ENCODE measurements around the gene PLXNC1. TPM values are rescaled to one million over a fixed set of nuclear protein-coding genes. Genes with fewer than 3 reads are reported as not detected.

The PLXNC1 gene
- total and polyA plus RNA-seq, 9 of the 15 experiments (the other 6 are each of a cell fraction or from before 2014, with no cell fraction given): 0.08 to 0.87 (median 0.28) TPM

DNA sequence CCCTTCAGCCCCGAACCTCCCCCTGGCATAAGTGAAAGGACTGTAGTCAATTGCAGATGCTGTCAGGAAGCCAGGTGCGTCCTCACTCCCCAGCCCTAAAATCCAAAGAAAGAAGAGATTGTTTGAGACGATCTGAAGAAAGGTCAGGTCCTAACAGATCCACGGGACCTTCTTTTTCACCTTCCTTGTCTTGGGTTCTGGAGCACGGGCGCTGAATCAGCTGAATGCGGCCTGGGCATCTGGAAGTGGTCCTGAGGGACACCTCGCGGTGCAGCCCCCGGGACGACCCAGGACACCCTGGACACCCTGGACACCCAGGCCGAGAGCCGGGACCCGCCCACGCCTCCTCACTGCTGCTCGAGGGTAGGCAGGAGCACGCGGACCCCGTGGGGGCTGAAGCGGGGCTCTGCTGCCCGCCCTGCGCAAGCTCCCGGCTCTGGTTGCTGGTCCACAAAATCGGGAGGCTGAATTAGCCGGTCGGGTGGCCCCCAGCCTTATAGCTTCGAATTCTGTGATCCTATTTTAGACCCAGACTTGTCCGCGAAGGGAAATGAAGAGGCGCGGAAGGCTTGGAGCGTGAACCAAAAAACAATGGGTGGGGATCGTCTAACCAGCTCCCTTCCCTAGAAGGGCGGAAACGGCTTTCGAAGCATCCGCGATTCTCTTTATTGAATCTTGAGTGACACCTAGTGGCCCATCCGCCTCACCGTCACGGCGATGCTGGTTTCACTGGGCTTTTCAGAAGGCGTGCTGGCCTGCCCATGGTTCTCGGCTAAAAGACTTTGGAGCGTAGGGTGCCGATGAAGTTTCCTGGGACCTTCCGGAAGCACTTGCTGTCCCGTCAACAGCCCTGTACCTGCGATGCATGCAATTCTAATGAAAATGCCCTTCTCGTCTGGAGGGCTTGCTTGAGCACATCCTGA lies 46.4 kb upstream of the PLXNC1 start (continued):
- TF ChIP-seq, protein P1, sequence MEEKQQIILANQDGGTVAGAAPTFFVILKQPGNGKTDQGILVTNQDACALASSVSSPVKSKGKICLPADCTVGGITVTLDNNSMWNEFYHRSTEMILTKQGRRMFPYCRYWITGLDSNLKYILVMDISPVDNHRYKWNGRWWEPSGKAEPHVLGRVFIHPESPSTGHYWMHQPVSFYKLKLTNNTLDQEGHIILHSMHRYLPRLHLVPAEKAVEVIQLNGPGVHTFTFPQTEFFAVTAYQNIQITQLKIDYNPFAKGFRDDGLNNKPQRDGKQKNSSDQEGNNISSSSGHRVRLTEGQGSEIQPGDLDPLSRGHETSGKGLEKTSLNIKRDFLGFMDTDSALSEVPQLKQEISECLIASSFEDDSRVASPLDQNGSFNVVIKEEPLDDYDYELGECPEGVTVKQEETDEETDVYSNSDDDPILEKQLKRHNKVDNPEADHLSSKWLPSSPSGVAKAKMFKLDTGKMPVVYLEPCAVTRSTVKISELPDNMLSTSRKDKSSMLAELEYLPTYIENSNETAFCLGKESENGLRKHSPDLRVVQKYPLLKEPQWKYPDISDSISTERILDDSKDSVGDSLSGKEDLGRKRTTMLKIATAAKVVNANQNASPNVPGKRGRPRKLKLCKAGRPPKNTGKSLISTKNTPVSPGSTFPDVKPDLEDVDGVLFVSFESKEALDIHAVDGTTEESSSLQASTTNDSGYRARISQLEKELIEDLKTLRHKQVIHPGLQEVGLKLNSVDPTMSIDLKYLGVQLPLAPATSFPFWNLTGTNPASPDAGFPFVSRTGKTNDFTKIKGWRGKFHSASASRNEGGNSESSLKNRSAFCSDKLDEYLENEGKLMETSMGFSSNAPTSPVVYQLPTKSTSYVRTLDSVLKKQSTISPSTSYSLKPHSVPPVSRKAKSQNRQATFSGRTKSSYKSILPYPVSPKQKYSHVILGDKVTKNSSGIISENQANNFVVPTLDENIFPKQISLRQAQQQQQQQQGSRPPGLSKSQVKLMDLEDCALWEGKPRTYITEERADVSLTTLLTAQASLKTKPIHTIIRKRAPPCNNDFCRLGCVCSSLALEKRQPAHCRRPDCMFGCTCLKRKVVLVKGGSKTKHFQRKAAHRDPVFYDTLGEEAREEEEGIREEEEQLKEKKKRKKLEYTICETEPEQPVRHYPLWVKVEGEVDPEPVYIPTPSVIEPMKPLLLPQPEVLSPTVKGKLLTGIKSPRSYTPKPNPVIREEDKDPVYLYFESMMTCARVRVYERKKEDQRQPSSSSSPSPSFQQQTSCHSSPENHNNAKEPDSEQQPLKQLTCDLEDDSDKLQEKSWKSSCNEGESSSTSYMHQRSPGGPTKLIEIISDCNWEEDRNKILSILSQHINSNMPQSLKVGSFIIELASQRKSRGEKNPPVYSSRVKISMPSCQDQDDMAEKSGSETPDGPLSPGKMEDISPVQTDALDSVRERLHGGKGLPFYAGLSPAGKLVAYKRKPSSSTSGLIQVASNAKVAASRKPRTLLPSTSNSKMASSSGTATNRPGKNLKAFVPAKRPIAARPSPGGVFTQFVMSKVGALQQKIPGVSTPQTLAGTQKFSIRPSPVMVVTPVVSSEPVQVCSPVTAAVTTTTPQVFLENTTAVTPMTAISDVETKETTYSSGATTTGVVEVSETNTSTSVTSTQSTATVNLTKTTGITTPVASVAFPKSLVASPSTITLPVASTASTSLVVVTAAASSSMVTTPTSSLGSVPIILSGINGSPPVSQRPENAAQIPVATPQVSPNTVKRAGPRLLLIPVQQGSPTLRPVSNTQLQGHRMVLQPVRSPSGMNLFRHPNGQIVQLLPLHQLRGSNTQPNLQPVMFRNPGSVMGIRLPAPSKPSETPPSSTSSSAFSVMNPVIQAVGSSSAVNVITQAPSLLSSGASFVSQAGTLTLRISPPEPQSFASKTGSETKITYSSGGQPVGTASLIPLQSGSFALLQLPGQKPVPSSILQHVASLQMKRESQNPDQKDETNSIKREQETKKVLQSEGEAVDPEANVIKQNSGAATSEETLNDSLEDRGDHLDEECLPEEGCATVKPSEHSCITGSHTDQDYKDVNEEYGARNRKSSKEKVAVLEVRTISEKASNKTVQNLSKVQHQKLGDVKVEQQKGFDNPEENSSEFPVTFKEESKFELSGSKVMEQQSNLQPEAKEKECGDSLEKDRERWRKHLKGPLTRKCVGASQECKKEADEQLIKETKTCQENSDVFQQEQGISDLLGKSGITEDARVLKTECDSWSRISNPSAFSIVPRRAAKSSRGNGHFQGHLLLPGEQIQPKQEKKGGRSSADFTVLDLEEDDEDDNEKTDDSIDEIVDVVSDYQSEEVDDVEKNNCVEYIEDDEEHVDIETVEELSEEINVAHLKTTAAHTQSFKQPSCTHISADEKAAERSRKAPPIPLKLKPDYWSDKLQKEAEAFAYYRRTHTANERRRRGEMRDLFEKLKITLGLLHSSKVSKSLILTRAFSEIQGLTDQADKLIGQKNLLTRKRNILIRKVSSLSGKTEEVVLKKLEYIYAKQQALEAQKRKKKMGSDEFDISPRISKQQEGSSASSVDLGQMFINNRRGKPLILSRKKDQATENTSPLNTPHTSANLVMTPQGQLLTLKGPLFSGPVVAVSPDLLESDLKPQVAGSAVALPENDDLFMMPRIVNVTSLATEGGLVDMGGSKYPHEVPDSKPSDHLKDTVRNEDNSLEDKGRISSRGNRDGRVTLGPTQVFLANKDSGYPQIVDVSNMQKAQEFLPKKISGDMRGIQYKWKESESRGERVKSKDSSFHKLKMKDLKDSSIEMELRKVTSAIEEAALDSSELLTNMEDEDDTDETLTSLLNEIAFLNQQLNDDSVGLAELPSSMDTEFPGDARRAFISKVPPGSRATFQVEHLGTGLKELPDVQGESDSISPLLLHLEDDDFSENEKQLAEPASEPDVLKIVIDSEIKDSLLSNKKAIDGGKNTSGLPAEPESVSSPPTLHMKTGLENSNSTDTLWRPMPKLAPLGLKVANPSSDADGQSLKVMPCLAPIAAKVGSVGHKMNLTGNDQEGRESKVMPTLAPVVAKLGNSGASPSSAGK (IDR thresholded peaks at IDR 0.05): peak; percentile 60; the same call in 1 of the 2 replicates
- TF ChIP-seq PHTF2 (CRISPR knock-in tag; IDR thresholded peaks at IDR 0.05): no peak
- TF ChIP-seq MCM2 (IDR thresholded peaks at IDR 0.05; ENCODE audit: low read depth): no peak
- TF ChIP-seq CBFA2T3 (IDR thresholded peaks at IDR 0.05): no peak
- TF ChIP-seq C11orf30 (IDR thresholded peaks at IDR 0.05; ENCODE audit: low read depth): peak; percentile 50; the same call in 1 of the 2 replicates
- no peak for TF ChIP-seq ZNF311 (CRISPR knock-in tag; IDR thresholded peaks at IDR 0.05)
- TF ChIP-seq CBX1 (IDR thresholded peaks at IDR 0.05; ENCODE audit: low read depth): no peak
- TF ChIP-seq ETV1 (tag; conservative IDR thresholded peaks at IDR 0.05; ENCODE audit: low read depth): peak; percentile 71
- TF ChIP-seq, protein P2, sequence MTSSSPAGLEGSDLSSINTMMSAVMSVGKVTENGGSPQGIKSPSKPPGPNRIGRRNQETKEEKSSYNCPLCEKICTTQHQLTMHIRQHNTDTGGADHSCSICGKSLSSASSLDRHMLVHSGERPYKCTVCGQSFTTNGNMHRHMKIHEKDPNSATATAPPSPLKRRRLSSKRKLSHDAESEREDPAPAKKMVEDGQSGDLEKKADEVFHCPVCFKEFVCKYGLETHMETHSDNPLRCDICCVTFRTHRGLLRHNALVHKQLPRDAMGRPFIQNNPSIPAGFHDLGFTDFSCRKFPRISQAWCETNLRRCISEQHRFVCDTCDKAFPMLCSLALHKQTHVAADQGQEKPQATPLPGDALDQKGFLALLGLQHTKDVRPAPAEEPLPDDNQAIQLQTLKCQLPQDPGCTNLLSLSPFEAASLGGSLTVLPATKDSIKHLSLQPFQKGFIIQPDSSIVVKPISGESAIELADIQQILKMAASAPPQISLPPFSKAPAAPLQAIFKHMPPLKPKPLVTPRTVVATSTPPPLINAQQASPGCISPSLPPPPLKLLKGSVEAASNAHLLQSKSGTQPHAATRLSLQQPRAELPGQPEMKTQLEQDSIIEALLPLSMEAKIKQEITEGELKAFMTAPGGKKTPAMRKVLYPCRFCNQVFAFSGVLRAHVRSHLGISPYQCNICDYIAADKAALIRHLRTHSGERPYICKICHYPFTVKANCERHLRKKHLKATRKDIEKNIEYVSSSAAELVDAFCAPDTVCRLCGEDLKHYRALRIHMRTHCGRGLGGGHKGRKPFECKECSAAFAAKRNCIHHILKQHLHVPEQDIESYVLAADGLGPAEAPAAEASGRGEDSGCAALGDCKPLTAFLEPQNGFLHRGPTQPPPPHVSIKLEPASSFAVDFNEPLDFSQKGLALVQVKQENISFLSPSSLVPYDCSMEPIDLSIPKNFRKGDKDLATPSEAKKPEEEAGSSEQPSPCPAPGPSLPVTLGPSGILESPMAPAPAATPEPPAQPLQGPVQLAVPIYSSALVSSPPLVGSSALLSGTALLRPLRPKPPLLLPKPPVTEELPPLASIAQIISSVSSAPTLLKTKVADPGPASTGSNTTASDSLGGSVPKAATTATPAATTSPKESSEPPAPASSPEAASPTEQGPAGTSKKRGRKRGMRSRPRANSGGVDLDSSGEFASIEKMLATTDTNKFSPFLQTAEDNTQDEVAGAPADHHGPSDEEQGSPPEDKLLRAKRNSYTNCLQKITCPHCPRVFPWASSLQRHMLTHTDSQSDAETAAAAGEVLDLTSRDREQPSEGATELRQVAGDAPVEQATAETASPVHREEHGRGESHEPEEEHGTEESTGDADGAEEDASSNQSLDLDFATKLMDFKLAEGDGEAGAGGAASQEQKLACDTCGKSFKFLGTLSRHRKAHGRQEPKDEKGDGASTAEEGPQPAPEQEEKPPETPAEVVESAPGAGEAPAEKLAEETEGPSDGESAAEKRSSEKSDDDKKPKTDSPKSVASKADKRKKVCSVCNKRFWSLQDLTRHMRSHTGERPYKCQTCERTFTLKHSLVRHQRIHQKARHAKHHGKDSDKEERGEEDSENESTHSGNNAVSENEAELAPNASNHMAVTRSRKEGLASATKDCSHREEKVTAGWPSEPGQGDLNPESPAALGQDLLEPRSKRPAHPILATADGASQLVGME (CRISPR knock-in tag; IDR thresholded peaks at IDR 0.05): peak; percentile 31; the same call in 1 of the 2 replicates
- no peak for TF ChIP-seq RBM17 (IDR thresholded peaks at IDR 0.05; ENCODE audit: borderline replicate concordance, low read depth, low read length)

Data from K562 (cell line).